Measurements from ENCODE around the gene ADCY2.

The ADCY2 gene

GRCh38 chr5:7794311-7794710 is 398.4 kb downstream of the ADCY2 start:
- POLR2A ChIA-PET = no interaction called here
- TF ChIP-seq CTCF (IDR thresholded peaks at IDR 0.05; ENCODE audit: insufficient read depth, low read length, missing control alignments) = no peak
- CTCF ChIA-PET = no interaction called here
- DNase-seq (ENCODE audit: low read depth, low spot score) = no peak
- H3K4me3 ChIP-seq (ENCODE audit: low read depth, low read length) = no peak overlapping the region

GRCh38 chr5:7794823-7795222 is 398.9 kb downstream of the ADCY2 start:
- ChIA-PET POLR2A (no interaction called here), CTCF (no interaction called here)
- no peak for TF ChIP-seq CTCF (IDR thresholded peaks at IDR 0.05; ENCODE audit: insufficient read depth, low read length, missing control alignments)

GRCh38 chr5:7795306-7795705 is 399.4 kb downstream of the ADCY2 start:
- TF ChIP-seq CTCF (IDR thresholded peaks at IDR 0.05; ENCODE audit: insufficient read depth, low read length, missing control alignments) = no peak
- H3K4me3 ChIP-seq (ENCODE audit: low read depth, low read length) = no peak overlapping the region
- ChIA-PET CTCF (no interaction called here), POLR2A (no interaction called here)
- DNase-seq (ENCODE audit: low read depth, low spot score) = no peak

More at GRCh38 chr5:7794823-7795222, 398.9 kb downstream of the ADCY2 start:
- DNase-seq (ENCODE audit: low read depth, low spot score) = no peak
- H3K4me3 ChIP-seq (ENCODE audit: low read depth, low read length) = no peak overlapping the region

GRCh38 chr5:7801891-7802614 is 406.1 kb downstream of the ADCY2 start:
- TF ChIP-seq CTCF (IDR thresholded peaks at IDR 0.05; ENCODE audit: insufficient read depth, low read length, missing control alignments) = no peak
- no peak overlapping the region for H3K4me3 ChIP-seq (ENCODE audit: low read depth, low read length)
- CTCF ChIA-PET = no interaction called here
- DNase-seq (ENCODE audit: low read depth, low spot score) = no peak
- POLR2A ChIA-PET = no interaction called here

GRCh38 chr5:7802855-7803254 is 406.9 kb downstream of the ADCY2 start:
- no peak overlapping the region for H3K4me3 ChIP-seq (ENCODE audit: low read depth, low read length)
- ChIA-PET POLR2A (no interaction called here), CTCF (no interaction called here)
- no peak for DNase-seq (ENCODE audit: low read depth, low spot score)
- no peak for TF ChIP-seq CTCF (IDR thresholded peaks at IDR 0.05; ENCODE audit: insufficient read depth, low read length, missing control alignments)

GRCh38 chr5:7803937-7804336 is 408.0 kb downstream of the ADCY2 start:
- no peak for DNase-seq (ENCODE audit: low read depth, low spot score)
- no peak for TF ChIP-seq CTCF (IDR thresholded peaks at IDR 0.05; ENCODE audit: insufficient read depth, low read length, missing control alignments)
- ChIA-PET CTCF (interaction anchor here (2.1 kb wide), 1 partner anchor 11 kb away, joined by 11 read pairs; no protein-coding TSS in a partner anchor), POLR2A (no interaction called here)
- H3K4me3 ChIP-seq (ENCODE audit: low read depth, low read length) = no peak overlapping the region

All from AG04449 (cell line).